GM19193 (cell line): ENCODE results near the gene PATL1.

Experiments used
- POLR2A ChIP-seq: IDR thresholded peaks from 4 replicates; pipeline ENCODE4 v1.6.1; 2011; ENCODE audit not compliant: insufficient read depth, insufficient read length; ENCODE audit errors: extremely low read depth

The PATL1 gene

DNA sequence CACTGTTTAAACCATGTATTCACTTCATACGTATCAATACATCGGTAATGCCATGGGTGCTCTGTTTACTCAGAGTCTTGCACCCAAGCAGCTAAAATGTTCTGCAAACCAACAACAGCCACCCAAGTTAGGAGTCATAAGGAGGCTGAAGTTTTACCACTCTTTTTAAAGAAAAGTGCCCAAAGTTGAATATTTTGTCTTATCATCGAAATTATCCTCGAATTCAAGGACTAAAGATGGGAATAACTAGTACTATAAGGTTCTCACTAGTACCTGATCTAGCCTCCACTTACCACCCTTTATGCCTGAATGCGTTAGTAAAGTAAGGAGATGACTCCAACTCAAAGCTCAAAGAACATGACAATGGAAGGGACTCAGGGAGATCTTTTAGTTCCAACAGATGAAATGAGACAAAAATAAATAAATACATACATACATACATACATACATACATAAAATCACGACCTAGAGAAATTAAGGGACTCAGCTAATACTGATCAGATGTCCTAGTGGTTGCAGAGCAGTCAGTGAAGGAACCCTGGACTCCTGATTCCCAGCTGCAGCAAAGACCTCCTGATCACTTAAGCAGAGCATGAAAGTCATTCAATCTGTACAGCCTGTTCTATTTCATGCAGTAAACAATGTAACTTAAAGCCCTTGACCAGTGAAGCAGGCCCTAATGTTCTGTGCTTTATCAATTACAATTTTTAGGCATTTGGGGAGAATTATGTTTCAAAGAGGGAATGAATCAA is 61.0 kb downstream of the PATL1 start:
- no peak for TF ChIP-seq POLR2A

GRCh38 chr11:59602432-59602831 is 66.4 kb downstream of the PATL1 start:
- no peak for TF ChIP-seq POLR2A

DNA sequence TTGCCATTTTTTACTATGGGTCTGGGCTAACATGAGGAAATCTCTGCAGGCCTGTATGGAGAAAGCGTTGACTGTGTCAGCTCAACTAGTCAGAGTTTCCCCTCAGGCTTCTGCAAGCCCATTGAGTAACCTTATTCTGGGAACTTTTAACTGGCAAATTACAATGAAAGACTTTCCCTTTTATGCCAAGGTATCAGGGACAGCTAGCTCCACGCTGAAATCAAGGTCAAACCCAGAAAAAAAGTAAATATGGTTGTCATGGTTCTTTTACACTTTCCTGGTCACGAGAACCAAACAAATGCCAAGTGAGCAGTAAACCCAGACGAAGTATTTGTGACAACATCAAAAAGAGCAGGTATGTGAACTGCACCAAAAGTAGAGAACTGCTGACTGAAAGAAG is 67.0 kb downstream of the PATL1 start:
- no peak for TF ChIP-seq POLR2A

DNA sequence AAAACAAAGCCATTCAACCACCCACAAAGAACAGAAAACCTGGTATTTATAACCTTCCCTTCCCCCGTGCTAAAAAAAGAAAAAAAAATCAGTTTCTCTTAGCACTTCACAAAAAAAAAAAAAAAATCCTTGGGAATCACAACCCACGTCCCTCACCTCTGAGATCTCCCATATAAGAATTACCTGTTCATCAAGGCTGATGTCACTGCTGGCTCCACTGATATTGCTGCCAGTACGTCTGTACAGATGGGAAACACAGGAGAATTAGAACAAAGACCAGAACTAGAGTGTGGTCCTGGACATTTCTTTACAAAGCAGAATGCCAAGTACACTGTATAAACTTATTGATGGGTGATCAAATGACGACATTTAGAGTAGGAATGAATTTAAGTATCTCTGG is 68.2 kb downstream of the PATL1 start:
- no peak for TF ChIP-seq POLR2A

DNA sequence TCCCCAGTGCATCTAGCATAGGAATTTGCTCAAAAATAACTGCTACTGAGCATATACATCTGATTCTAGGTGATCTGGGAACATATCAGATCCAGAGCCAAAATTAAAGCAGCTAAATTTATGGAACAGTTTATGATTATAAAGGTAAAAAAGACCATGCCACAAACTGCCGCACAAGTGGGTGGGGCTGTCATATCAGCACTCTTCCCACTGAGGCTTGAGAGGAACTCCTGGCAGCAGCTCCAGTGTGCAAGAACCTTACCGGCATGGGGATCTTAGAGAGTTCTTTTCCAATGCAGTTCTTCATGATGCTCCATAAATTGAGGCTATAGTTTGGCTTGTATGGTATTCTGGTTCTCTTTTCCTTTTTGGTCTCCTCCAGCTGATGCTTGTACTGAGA is 68.6 kb downstream of the PATL1 start:
- TF ChIP-seq POLR2A = no peak

- TF ChIP-seq POLR2A = no peak
Observed at GRCh38 chr11:59598961-59599360, 69.9 kb downstream of the PATL1 start.
